ENCODE measurements around the gene GAB2. TPM values are rescaled to one million over a fixed set of nuclear protein-coding genes. Genes with fewer than 3 reads are reported as not detected.

The GAB2 gene
- total RNA-seq, 1 donor from 2014 or later: 10.9 TPM

DNA sequence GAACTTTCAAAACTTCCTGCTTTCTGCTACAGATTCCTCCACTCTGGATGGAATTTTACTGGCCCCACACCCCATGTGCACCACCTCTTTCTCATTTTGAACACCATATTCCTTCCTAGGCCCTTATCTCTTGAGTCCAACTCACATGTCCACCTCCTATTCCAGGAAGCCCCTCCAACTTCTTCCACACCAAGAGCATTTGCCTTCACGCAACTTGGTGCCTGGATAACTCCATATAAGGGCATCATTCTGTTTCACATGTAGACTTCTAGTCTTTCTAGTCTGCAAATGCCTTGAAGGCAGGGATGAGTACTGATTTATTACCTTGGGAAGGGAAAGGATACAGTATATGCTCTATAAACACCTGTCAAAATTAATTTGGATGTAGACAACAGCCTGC, 17.5 kb downstream of the GAB2 start:
- Mint-ChIP-seq H3K27me3 (ENCODE audit: low read depth) (no peaks in the 10 kb centered on the region), H3K27ac (ENCODE audit: unreplicated experiment) (no peak overlapping the region), H3K36me3 (ENCODE audit: low read depth) (no peaks in the 10 kb centered on the region), H3K9me3 (ENCODE audit: low read depth) (no peaks in the 10 kb centered on the region), H3K4me3 (ENCODE audit: unreplicated experiment) (no peak overlapping the region), H3K4me1 (ENCODE audit: low read depth) (peaks cover 18% of the 10 kb centered on the region)
- TF ChIP-seq, protein P1, sequence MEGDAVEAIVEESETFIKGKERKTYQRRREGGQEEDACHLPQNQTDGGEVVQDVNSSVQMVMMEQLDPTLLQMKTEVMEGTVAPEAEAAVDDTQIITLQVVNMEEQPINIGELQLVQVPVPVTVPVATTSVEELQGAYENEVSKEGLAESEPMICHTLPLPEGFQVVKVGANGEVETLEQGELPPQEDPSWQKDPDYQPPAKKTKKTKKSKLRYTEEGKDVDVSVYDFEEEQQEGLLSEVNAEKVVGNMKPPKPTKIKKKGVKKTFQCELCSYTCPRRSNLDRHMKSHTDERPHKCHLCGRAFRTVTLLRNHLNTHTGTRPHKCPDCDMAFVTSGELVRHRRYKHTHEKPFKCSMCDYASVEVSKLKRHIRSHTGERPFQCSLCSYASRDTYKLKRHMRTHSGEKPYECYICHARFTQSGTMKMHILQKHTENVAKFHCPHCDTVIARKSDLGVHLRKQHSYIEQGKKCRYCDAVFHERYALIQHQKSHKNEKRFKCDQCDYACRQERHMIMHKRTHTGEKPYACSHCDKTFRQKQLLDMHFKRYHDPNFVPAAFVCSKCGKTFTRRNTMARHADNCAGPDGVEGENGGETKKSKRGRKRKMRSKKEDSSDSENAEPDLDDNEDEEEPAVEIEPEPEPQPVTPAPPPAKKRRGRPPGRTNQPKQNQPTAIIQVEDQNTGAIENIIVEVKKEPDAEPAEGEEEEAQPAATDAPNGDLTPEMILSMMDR (IDR thresholded peaks at IDR 0.05): no peak
- no peak for DNase-seq (ENCODE audit: low spot score)

DNA sequence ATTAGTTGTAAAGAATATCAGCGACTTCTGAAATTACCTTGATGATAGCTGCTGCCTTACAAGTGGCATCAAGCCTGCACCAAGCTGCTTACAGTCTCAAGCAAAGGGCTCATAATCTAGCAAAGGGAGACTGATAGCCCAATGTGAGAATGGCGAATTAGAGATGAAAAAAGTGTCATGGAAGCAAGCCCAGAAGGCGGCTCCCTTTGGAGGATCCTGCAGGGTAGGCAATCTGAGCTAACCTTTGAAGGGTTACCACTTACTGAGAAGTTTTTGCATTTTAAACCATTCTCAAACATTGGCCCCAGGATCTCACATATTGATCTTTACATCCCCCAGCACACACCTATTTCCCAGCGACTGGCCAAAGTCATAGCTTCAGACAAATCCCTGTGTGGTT, 18.5 kb downstream of the GAB2 start:
- Mint-ChIP-seq H3K9me3 (ENCODE audit: low read depth) (no peaks in the 10 kb centered on the region), H3K4me1 (ENCODE audit: low read depth) (peaks cover 13% of the 10 kb centered on the region), H3K27me3 (ENCODE audit: low read depth) (no peaks in the 10 kb centered on the region), H3K27ac (ENCODE audit: unreplicated experiment) (no peak overlapping the region), H3K36me3 (ENCODE audit: low read depth) (no peaks in the 10 kb centered on the region), H3K4me3 (ENCODE audit: unreplicated experiment) (no peak overlapping the region)
- TF ChIP-seq, protein P1 (IDR thresholded peaks at IDR 0.05): no peak
- no peak for DNase-seq (ENCODE audit: low spot score)

DNA sequence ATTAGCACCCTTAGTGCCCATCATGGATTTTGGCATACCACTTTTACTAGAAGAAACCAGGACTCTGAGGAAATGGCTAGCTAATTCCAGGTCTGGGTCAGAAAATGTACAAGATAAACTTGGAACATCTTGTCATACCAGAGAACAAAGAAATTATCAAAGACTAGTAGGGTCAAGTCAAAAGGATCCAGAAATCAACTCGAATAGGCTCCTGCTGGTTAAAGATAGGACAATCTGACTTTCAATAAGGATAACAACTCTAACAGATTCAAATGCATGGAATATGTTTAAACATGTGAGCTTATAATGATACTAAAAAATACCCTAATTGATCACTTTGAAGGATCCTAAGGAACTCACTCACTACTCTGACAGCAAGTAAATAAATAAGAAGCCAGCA, 18.9 kb downstream of the GAB2 start:
- no peak for DNase-seq (ENCODE audit: low spot score)
- H3K27me3 Mint-ChIP-seq (ENCODE audit: low read depth): no peaks in the 10 kb centered on the region
- peaks cover 9% of the 10 kb centered on the region for H3K4me1 Mint-ChIP-seq (ENCODE audit: low read depth)
- H3K9me3 Mint-ChIP-seq (ENCODE audit: low read depth): no peaks in the 10 kb centered on the region
- H3K4me3 Mint-ChIP-seq (ENCODE audit: unreplicated experiment): no peak overlapping the region
- H3K36me3 Mint-ChIP-seq (ENCODE audit: low read depth): no peaks in the 10 kb centered on the region
- no peak overlapping the region for H3K27ac Mint-ChIP-seq (ENCODE audit: unreplicated experiment)
- TF ChIP-seq, protein P1 (IDR thresholded peaks at IDR 0.05): no peak

DNA sequence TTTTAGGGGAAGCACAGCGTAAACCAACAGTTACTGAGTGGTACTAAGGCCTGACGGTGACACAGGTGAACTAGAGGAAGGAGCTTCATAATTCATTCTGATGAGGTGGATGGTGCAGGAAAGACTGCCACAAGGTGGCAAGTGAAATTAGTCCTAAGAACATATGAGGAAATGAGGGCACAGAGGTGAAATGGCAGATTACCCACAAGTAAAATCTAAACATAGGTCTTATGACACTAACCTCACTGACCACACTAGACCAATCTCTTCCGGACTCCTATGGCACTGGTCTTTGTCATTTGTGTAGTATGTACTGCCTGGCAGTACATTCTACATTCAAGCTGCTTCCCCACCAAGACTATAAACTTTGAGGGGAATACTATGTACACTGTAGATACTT, 20.2 kb downstream of the GAB2 start:
- H3K9me3 Mint-ChIP-seq (ENCODE audit: low read depth): no peaks in the 10 kb centered on the region
- DNase-seq (ENCODE audit: low spot score): no peak
- H3K4me1 Mint-ChIP-seq (ENCODE audit: low read depth): peaks cover 4% of the 10 kb centered on the region
- no peak overlapping the region for H3K4me3 Mint-ChIP-seq (ENCODE audit: unreplicated experiment)
- no peaks in the 10 kb centered on the region for H3K36me3 Mint-ChIP-seq (ENCODE audit: low read depth)
- H3K27me3 Mint-ChIP-seq (ENCODE audit: low read depth): no peaks in the 10 kb centered on the region
- TF ChIP-seq, protein P1 (IDR thresholded peaks at IDR 0.05): no peak
- H3K27ac Mint-ChIP-seq (ENCODE audit: unreplicated experiment): no peak overlapping the region

DNA sequence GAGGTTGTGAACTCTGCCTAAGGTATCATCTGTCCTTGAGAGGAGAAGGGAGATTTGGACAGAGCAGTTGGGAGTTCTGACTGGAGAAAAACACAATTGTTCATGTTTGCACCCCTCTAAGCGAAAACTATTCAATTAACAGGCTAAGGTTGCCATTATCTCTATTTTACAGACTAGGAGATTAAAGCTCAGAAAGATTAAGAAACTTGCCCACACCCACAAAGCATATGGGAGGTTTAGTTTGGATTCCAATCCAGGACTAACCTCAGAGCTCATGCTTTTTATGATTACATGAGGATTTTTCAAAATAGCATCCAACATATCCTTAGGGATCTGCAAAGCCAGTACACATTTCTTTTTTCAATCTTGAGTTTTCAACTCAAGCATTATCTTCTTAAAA, 22.0 kb downstream of the GAB2 start:
- TF ChIP-seq, protein P1 (IDR thresholded peaks at IDR 0.05): no peak
- DNase-seq (ENCODE audit: low spot score): no peak
- no peaks in the 10 kb centered on the region for H3K36me3 Mint-ChIP-seq (ENCODE audit: low read depth)
- H3K4me1 Mint-ChIP-seq (ENCODE audit: low read depth): peaks cover 4% of the 10 kb centered on the region
- no peaks in the 10 kb centered on the region for H3K27me3 Mint-ChIP-seq (ENCODE audit: low read depth)
- no peak overlapping the region for H3K4me3 Mint-ChIP-seq (ENCODE audit: unreplicated experiment)
- H3K27ac Mint-ChIP-seq (ENCODE audit: unreplicated experiment): no peak overlapping the region
- no peaks in the 10 kb centered on the region for H3K9me3 Mint-ChIP-seq (ENCODE audit: low read depth)

All from chondrocyte (in vitro differentiated cells).